Smooth muscle cell (in vitro differentiated cells): ENCODE data around the gene RELL2. TPM values are rescaled to one million over a fixed set of nuclear protein-coding genes. Genes with fewer than 3 reads are reported as not detected.

Experiments used
- DNase-seq: peaks from one replicate; lab custom pipeline; 2025; ENCODE audit not compliant: unreplicated experiment; lab: John Stamatoyannopoulos, UW
- H2AFZ ChIP-seq: fragments of 200-600 bp; sonication (generic); 2 replicates; pipeline ENCODE4 v1.6.0; 2016; ENCODE audit warnings: antibody characterized with exemption, low read depth, mild to moderate bottlenecking
- H3F3A ChIP-seq: fragments of 200-600 bp; sonication (generic); 2 replicates; pipeline ENCODE4 v1.6.0; 2017; ENCODE audit warnings: antibody characterized with exemption, low read depth
- H3K27ac ChIP-seq: fragments of 200-600 bp; sonication (generic); 2 replicates; pipeline ENCODE4 v1.5.1; 2016; ENCODE audit warnings: low read depth, mild to moderate bottlenecking
- H3K27me3 ChIP-seq: fragments of 200-600 bp; sonication (generic); 2 replicates; pipeline ENCODE4 v1.6.1; 2016; ENCODE audit warnings: low read depth, mild to moderate bottlenecking
- H3K36me3 ChIP-seq: fragments of 200-600 bp; sonication (generic); 2 replicates; pipeline ENCODE4 v1.5.1; 2016; ENCODE audit warnings: low read depth
- H3K4me1 ChIP-seq: fragments of 200-600 bp; sonication (generic); 2 replicates; pipeline ENCODE4 v1.5.1; 2016; ENCODE audit warnings: low read depth
- H3K4me2 ChIP-seq: fragments of 200-600 bp; sonication (generic); 2 replicates; pipeline ENCODE4 v1.6.0; 2016; ENCODE audit warnings: mild to moderate bottlenecking
- H3K4me3 ChIP-seq: fragments of 200-600 bp; sonication (generic); 2 replicates; pipeline ENCODE4 v1.5.1; 2016; ENCODE audit warnings: mild to moderate bottlenecking
- H3K79me2 ChIP-seq: fragments of 200-600 bp; sonication (generic); 2 replicates; pipeline ENCODE4 v1.6.0; 2016; ENCODE audit warnings: low read depth, mild to moderate bottlenecking
- H3K9ac ChIP-seq: fragments of 200-600 bp; sonication (generic); 2 replicates; pipeline ENCODE4 v1.6.0; 2016; ENCODE audit warnings: low read depth
- H3K9me3 ChIP-seq: fragments of 200-600 bp; sonication (generic); replicated peaks from 2 replicates; pipeline ENCODE4 v1.5.1; 2016; ENCODE audit warnings: low read depth
- H4K20me1 ChIP-seq: fragments of 200-600 bp; sonication (generic); 2 replicates; pipeline ENCODE4 v1.6.0; 2016; ENCODE audit warnings: low read depth
- CTCF ChIP-seq: fragments of 200-600 bp; sonication (generic); IDR thresholded peaks from 2 replicates; pipeline ENCODE4 v1.5.1; 2017; ENCODE audit warnings: borderline replicate concordance, mild to moderate bottlenecking, antibody characterized with exemption; ENCODE audit not compliant: insufficient read depth, poor library complexity, severe bottlenecking
- WGBS: methylation state at CpG from one replicate; pipeline ENCODE4 v1.1.7; 2016; ENCODE audit warnings: low lambda C conversion rate; 5-methylcytosine and 5-hydroxymethylcytosine counted together
- polyA plus RNA-seq: library from polyadenylated mRNA; unstranded; fragments of >200 nt; fragmentation: Nextera tagmentation; extraction: Ambion mirVana; gene quantifications from 2 replicates; pipeline ENCODE4 v1.2.1, GENCODE V29; 2016
- total RNA-seq: library from RNA; depleted of rRNA; stranded (reverse); fragments of >200 nt; gene quantifications from 2 replicates; pipeline ENCODE4 v1.2.3, GENCODE V29; 2014

Gene RELL2
- total and polyA plus RNA-seq, 2 experiments from 2014 or later = 4.2 to 8.7 TPM

GRCh38 chr5:141633871-141634561 is 2.8 kb upstream of the RELL2 start:
- no peak overlapping the region for H3K4me2 ChIP-seq

GRCh38 chr5:141634720-141635119 is 2.1 kb upstream of the RELL2 start:
- Histone ChIP-seq H3K79me2 (peaks cover 65% of the 10 kb centered on the region), H3K9ac (no peak overlapping the region)

More at GRCh38 chr5:141633871-141634561, 2.8 kb upstream of the RELL2 start:
- 95% methylated on average over 5 of the region's 5 CpGs for WGBS
- H4K20me1 ChIP-seq = peaks cover 75% of the 10 kb centered on the region
- TF ChIP-seq CTCF = no peak
- no peak overlapping the region for H3K27ac ChIP-seq
- no peaks in the 10 kb centered on the region for H3K9me3 ChIP-seq
- H2AFZ ChIP-seq = no peak overlapping the region
- peaks cover 65% of the 10 kb centered on the region for H3K79me2 ChIP-seq
- no peak for DNase-seq
- H3K36me3 ChIP-seq = no peaks in the 10 kb centered on the region
- no peaks in the 10 kb centered on the region for H3K27me3 ChIP-seq
- no peak overlapping the region for H3K9ac ChIP-seq
- no peak overlapping the region for H3K4me3 ChIP-seq
- H3K4me1 ChIP-seq = peaks cover 16% of the 10 kb centered on the region
- no peaks in the 10 kb centered on the region for H3F3A ChIP-seq

GRCh38 chr5:141635646-141636045 is 1.2 kb upstream of the RELL2 start:
- H3K27ac ChIP-seq = no peak overlapping the region

More at GRCh38 chr5:141634720-141635119, 2.1 kb upstream of the RELL2 start:
- 89% methylated on average over 6 of the region's 6 CpGs for WGBS
- Histone ChIP-seq H3K36me3 (no peaks in the 10 kb centered on the region), H3K9me3 (no peaks in the 10 kb centered on the region), H2AFZ (no peak overlapping the region), H3K4me3 (no peak overlapping the region), H3K4me2 (peak overlapping the region; percentile 99), H3K27ac (no peak overlapping the region), H4K20me1 (peaks cover 68% of the 10 kb centered on the region), H3K27me3 (no peaks in the 10 kb centered on the region), H3F3A (no peaks in the 10 kb centered on the region), H3K4me1 (peaks cover 16% of the 10 kb centered on the region)
- no peak for TF ChIP-seq CTCF
- DNase-seq = no peak

More at GRCh38 chr5:141635646-141636045, 1.2 kb upstream of the RELL2 start:
- H3K79me2 ChIP-seq = peaks cover 56% of the 10 kb centered on the region
- H2AFZ ChIP-seq = no peak overlapping the region
- WGBS = 66% methylated on average over 7 of the region's 7 CpGs
- no peak for DNase-seq
- H3K4me1 ChIP-seq = peaks cover 16% of the 10 kb centered on the region
- peak overlapping the region; percentile 95 for H3K4me3 ChIP-seq
- H3K27me3 ChIP-seq = no peaks in the 10 kb centered on the region
- peaks cover 58% of the 10 kb centered on the region for H4K20me1 ChIP-seq
- no peaks in the 10 kb centered on the region for H3K9me3 ChIP-seq
- no peaks in the 10 kb centered on the region for H3F3A ChIP-seq
- no peak overlapping the region for H3K9ac ChIP-seq
- H3K36me3 ChIP-seq = no peaks in the 10 kb centered on the region
- peak overlapping the region; percentile 99 for H3K4me2 ChIP-seq
- TF ChIP-seq CTCF = no peak
